ENCODE data around the gene COG5.

- TF ChIP-seq CTCF (IDR thresholded peaks at IDR 0.05 in 8 of 11, conservative IDR thresholded peaks at IDR 0.05 in 3 of 11) (no peak), POLR2A (IDR thresholded peaks at IDR 0.05) (no peak)
Observed at GRCh38 chr7:107171496-107171895, 392.2 kb downstream of the COG5 start.
